NCI-H2227 (cell line): ENCODE results near the gene SHE.
"Not testable (repeated sequence)": the region's sequence is repeated elsewhere in the genome, so short reads cannot be mapped to it uniquely, and the experiment has no call there.

Experiments used
- DNase-seq: peaks from one replicate; lab custom pipeline; 2025; ENCODE audit not compliant: unreplicated experiment; lab: John Stamatoyannopoulos, UW

Gene SHE

GRCh38 chr1:154502066-154502743 lies at the start of gene SHE, which contains the start of gene TDRD10:
Gene SHE (minus strand): TSS chr1:154502412. CDS start chr1:154502026, 386 bp downstream.
Gene TDRD10 (plus strand): TSS chr1:154502219. CDS start chr1:154506904, 4,685 bp downstream.
- peak; percentile 81 for DNase-seq

GRCh38 chr1:154551474-154551873 lies 49.3 kb upstream of the SHE start:
- no peak for DNase-seq

- no peak for DNase-seq
Measured at GRCh38 chr1:154550657-154551056, 48.4 kb upstream of the SHE start.

- no peak for DNase-seq
Measured at GRCh38 chr1:154550070-154550469, 47.9 kb upstream of the SHE start.

- no peak for DNase-seq
Measured at GRCh38 chr1:154549202-154549770, 47.1 kb upstream of the SHE start.

GRCh38 chr1:154548028-154548427 lies 45.8 kb upstream of the SHE start:
- no peak for DNase-seq

GRCh38 chr1:154547105-154547732 lies 45.0 kb upstream of the SHE start:
- DNase-seq, result peak; percentile 60

- DNase-seq, result peak; percentile 86
Measured at GRCh38 chr1:154546264-154547063, 44.3 kb upstream of the SHE start.

- no peak for DNase-seq
Measured at GRCh38 chr1:154541231-154541630, 39.0 kb upstream of the SHE start.

- DNase-seq, result no peak
Measured at GRCh38 chr1:154539486-154540483, 37.6 kb upstream of the SHE start.

GRCh38 chr1:154536570-154536969 lies 34.4 kb upstream of the SHE start:
- no peak for DNase-seq

GRCh38 chr1:154533952-154534844 lies 32.0 kb upstream of the SHE start:
- peak; percentile 78 for DNase-seq

- not testable (repeated sequence) for DNase-seq
Measured at GRCh38 chr1:154531950-154532349, 29.7 kb upstream of the SHE start.

- no peak for DNase-seq
Measured at GRCh38 chr1:154529308-154529707, 27.1 kb upstream of the SHE start.

- no peak for DNase-seq
Measured at GRCh38 chr1:154527192-154527591, 25.0 kb upstream of the SHE start.

- DNase-seq, result no peak
Measured at GRCh38 chr1:154524881-154525280, 22.7 kb upstream of the SHE start.

- DNase-seq, result no peak
Measured at GRCh38 chr1:154521695-154522094, 19.5 kb upstream of the SHE start.

GRCh38 chr1:154520333-154520732 lies 18.1 kb upstream of the SHE start:
- no peak for DNase-seq

- DNase-seq, result no peak
Measured at GRCh38 chr1:154519591-154519991, 17.4 kb upstream of the SHE start.
